Tibial nerve (tissue), 4 donors: ENCODE results near the gene ZNF688.
"Not testable (repeated sequence)": the region's sequence is repeated elsewhere in the genome, so short reads cannot be mapped to it uniquely, and the experiment has no call there.

Experiments
- EP300 ChIP-seq, 2 donors: sonication (generic); formaldehyde crosslinking; IDR thresholded peaks; one replicate each; pipeline ENCODE4 v1.6.1; 2017; ENCODE audit warnings: antibody characterized with exemption in 2 of 2, mild to moderate bottlenecking in 1 of 2
- POLR2A ChIP-seq, 2 donors: fragments of 450-650 bp; IDR thresholded peaks; one replicate each; pipeline ENCODE4 v1.6.1; 2017; ENCODE audit warnings: antibody characterized with exemption in 2 of 2, mild to moderate bottlenecking in 2 of 2, moderate library complexity in 2 of 2
- TF ChIP-seq, protein P1 (sequence below), 5 experiments: fragments of 200-600 bp in 3 of 5; fragments of 450-650 bp in 2 of 5; sonication (generic) in 3 of 5; IDR thresholded peaks; one replicate each; pipeline ENCODE4 v1.5.1; 2016 to 2019; ENCODE audit warnings: antibody characterized with exemption in 5 of 5, mild to moderate bottlenecking in 3 of 5, moderate library complexity in 2 of 5

GRCh38 chr16:30590869-30591268 is 19.4 kb upstream of the ZNF688 start:
- TF ChIP-seq, protein P1, sequence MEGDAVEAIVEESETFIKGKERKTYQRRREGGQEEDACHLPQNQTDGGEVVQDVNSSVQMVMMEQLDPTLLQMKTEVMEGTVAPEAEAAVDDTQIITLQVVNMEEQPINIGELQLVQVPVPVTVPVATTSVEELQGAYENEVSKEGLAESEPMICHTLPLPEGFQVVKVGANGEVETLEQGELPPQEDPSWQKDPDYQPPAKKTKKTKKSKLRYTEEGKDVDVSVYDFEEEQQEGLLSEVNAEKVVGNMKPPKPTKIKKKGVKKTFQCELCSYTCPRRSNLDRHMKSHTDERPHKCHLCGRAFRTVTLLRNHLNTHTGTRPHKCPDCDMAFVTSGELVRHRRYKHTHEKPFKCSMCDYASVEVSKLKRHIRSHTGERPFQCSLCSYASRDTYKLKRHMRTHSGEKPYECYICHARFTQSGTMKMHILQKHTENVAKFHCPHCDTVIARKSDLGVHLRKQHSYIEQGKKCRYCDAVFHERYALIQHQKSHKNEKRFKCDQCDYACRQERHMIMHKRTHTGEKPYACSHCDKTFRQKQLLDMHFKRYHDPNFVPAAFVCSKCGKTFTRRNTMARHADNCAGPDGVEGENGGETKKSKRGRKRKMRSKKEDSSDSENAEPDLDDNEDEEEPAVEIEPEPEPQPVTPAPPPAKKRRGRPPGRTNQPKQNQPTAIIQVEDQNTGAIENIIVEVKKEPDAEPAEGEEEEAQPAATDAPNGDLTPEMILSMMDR (IDR thresholded peaks at IDR 0.05): not testable (repeated sequence)
- not testable (repeated sequence) for TF ChIP-seq EP300, POLR2A (IDR thresholded peaks at IDR 0.05)
